Fibroblast of lung (primary cell): ENCODE results near the gene SLC31A1.

ENCODE experiments used
- EZH2 ChIP-seq: IDR thresholded peaks from 2 replicates; pipeline ENCODE4 v1.5.1; 2012; ENCODE audit warnings: low read length, control low read depth, mild to moderate bottlenecking; ENCODE audit errors: missing control alignments
- TF ChIP-seq, protein P1 (sequence below), 2 donors: IDR thresholded peaks in 1 of 2; conservative IDR thresholded peaks in 1 of 2; 1 replicate in 1 of 2; 2 replicates in 1 of 2; pipeline ENCODE4 v1.5.1; 2011 to 2012; ENCODE audit warnings: low read length in 2 of 2, control low read depth in 1 of 2, inconsistent platforms in 1 of 2, low read depth in 1 of 2, mild to moderate bottlenecking in 1 of 2

DNA sequence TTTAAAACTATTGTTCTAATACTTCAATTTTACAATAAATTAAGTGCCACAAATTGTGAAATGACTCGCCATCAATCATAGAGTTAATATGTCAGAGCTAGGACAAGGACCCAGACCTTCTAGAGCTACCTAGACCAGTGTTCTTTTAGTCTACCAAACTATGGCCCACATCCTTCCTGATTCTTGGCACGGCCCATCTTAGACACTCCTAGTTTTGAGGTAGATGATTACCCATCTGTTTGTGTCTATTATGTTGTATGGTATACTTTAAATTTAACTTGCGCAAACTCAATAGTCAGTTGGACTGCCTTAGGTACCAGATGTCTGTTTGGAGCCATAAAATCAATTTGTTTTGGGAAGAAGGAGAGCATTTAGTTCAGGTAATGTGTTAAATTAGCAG is 36.5 kb downstream of the SLC31A1 start:
- TF ChIP-seq, protein P1, sequence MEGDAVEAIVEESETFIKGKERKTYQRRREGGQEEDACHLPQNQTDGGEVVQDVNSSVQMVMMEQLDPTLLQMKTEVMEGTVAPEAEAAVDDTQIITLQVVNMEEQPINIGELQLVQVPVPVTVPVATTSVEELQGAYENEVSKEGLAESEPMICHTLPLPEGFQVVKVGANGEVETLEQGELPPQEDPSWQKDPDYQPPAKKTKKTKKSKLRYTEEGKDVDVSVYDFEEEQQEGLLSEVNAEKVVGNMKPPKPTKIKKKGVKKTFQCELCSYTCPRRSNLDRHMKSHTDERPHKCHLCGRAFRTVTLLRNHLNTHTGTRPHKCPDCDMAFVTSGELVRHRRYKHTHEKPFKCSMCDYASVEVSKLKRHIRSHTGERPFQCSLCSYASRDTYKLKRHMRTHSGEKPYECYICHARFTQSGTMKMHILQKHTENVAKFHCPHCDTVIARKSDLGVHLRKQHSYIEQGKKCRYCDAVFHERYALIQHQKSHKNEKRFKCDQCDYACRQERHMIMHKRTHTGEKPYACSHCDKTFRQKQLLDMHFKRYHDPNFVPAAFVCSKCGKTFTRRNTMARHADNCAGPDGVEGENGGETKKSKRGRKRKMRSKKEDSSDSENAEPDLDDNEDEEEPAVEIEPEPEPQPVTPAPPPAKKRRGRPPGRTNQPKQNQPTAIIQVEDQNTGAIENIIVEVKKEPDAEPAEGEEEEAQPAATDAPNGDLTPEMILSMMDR (conservative IDR thresholded peaks at IDR 0.05 in 1 of 2, IDR thresholded peaks at IDR 0.05 in 1 of 2; ENCODE audit: low read depth in 1 of 2, low read length in 2 of 2), result no peak
- no peak for TF ChIP-seq EZH2
